NCI-H1694 treated with DMSO at 0.1 percent for 48 hours (cell line): ENCODE measurements around the gene OVCH2.
"Not testable (repeated sequence)": the region's sequence is repeated elsewhere in the genome, so short reads cannot be mapped to it uniquely, and the experiment has no call there.

Experiments
- DNase-seq: peaks from one replicate; lab custom pipeline; 2025; lab: John Stamatoyannopoulos, UW

OVCH2 gene

GRCh38 chr11:7671347-7672215 is 34.7 kb downstream of the OVCH2 start:
- DNase-seq, result no peak

GRCh38 chr11:7670641-7671040 is 35.6 kb downstream of the OVCH2 start:
- no peak for DNase-seq

GRCh38 chr11:7668911-7669310 is 37.4 kb downstream of the OVCH2 start:
- DNase-seq, result no peak

- DNase-seq, result no peak
These were observed 37.8 kb downstream of the OVCH2 start for GRCh38 chr11:7668464-7668863.

GRCh38 chr11:7667460-7667859 is 38.8 kb downstream of the OVCH2 start:
- DNase-seq, result no peak

- DNase-seq, result no peak
These were observed 39.9 kb downstream of the OVCH2 start for GRCh38 chr11:7666292-7666866.

GRCh38 chr11:7665473-7666291 is 40.6 kb downstream of the OVCH2 start:
- DNase-seq, result no peak

- no peak for DNase-seq
These were observed 41.4 kb downstream of the OVCH2 start for GRCh38 chr11:7664867-7665266.

- not testable (repeated sequence) for DNase-seq
These were observed 42.7 kb downstream of the OVCH2 start for GRCh38 chr11:7663531-7663930.

GRCh38 chr11:7657306-7658025 is 48.8 kb downstream of the OVCH2 start:
- no peak for DNase-seq

GRCh38 chr11:7656704-7657103 is 49.6 kb downstream of the OVCH2 start:
- no peak for DNase-seq

- DNase-seq, result no peak
These were observed 50.7 kb downstream of the OVCH2 start for GRCh38 chr11:7655253-7656217.

- DNase-seq, result no peak
These were observed 52.0 kb downstream of the OVCH2 start for GRCh38 chr11:7654195-7654705.

- no peak for DNase-seq
These were observed 54.6 kb downstream of the OVCH2 start for GRCh38 chr11:7651700-7652099.

- no peak for DNase-seq
These were observed 55.1 kb downstream of the OVCH2 start for GRCh38 chr11:7651140-7651551.

- DNase-seq, result no peak
These were observed 58.0 kb downstream of the OVCH2 start for GRCh38 chr11:7648264-7648663.

- no peak for DNase-seq
These were observed 59.4 kb downstream of the OVCH2 start for GRCh38 chr11:7646866-7647265.

- no peak for DNase-seq
These were observed 61.1 kb downstream of the OVCH2 start for GRCh38 chr11:7645206-7645605.

GRCh38 chr11:7643314-7643713 is 63.0 kb downstream of the OVCH2 start:
- DNase-seq, result no peak

GRCh38 chr11:7642747-7643146 is 63.5 kb downstream of the OVCH2 start:
- no peak for DNase-seq

GRCh38 chr11:7640816-7641215 is 65.5 kb downstream of the OVCH2 start:
- DNase-seq, result no peak
